Measurements from ENCODE around the gene TRERF1. TPM values are rescaled to one million over a fixed set of nuclear protein-coding genes. Genes with fewer than 3 reads are reported as not detected.

Gene TRERF1
- total and polyA plus RNA-seq, 7 donors = 0.21 to 0.99 (median 0.44) TPM

- intact Hi-C loops (cut with DNase I) = no loop called here
- ATAC-seq (no peak), DNase-seq (no peak)
- Histone ChIP-seq H3K4me1 (no peaks in the 10 kb centered on the region), H3K27me3 (ENCODE audit: insufficient read depth in 3 of 3, low read length in 2 of 3) (no peaks in the 10 kb centered on the region), H3K4me3 (no peak overlapping the region), H3K9me3 (no peaks in the 10 kb centered on the region), H3K27ac (no peak overlapping the region), H3K36me3 (ENCODE audit: insufficient read depth in 1 of 2, low read depth in 1 of 2) (no peaks in the 10 kb centered on the region)
- WGBS, 3 donors = 75 to 80% (median 78%) methylated on average over 3 of the region's 3 CpGs
- no peak for TF ChIP-seq CTCF (IDR thresholded peaks at IDR 0.05)
Observed at GRCh38 chr6:42393339-42393738, 58.4 kb downstream of the TRERF1 start.

- no peak for DNase-seq
- Histone ChIP-seq H3K4me3 (no peak overlapping the region), H3K4me1 (no peaks in the 10 kb centered on the region), H3K36me3 (ENCODE audit: insufficient read depth in 1 of 2, low read depth in 1 of 2) (no peaks in the 10 kb centered on the region), H3K27ac (no peak overlapping the region), H3K27me3 (ENCODE audit: insufficient read depth in 3 of 3, low read length in 2 of 3) (no peaks in the 10 kb centered on the region), H3K9me3 (no peaks in the 10 kb centered on the region)
- intact Hi-C loops (cut with DNase I) = no loop called here
- 91 to 93% (median 92%) methylated on average over 10 of the region's 10 CpGs for WGBS, 3 donors
- no peak for ATAC-seq
- no peak for TF ChIP-seq CTCF (IDR thresholded peaks at IDR 0.05)
Observed at GRCh38 chr6:42392833-42393232, 58.9 kb downstream of the TRERF1 start.

GRCh38 chr6:42391441-42391840 is 60.3 kb downstream of the TRERF1 start:
- no peaks in the 10 kb centered on the region for H3K9me3 ChIP-seq
- 87 to 90% (median 89%) methylated on average over 6 of the region's 6 CpGs for WGBS, 3 donors
- no peaks in the 10 kb centered on the region for H3K4me1 ChIP-seq
- intact Hi-C loops (cut with DNase I) = no loop called here
- ATAC-seq = no peak
- no peaks in the 10 kb centered on the region for H3K27me3 ChIP-seq (ENCODE audit: insufficient read depth in 3 of 3, low read length in 2 of 3)
- no peak overlapping the region for H3K4me3 ChIP-seq
- no peak overlapping the region for H3K27ac ChIP-seq
- no peak for TF ChIP-seq CTCF (IDR thresholded peaks at IDR 0.05)
- no peak for DNase-seq
- H3K36me3 ChIP-seq (ENCODE audit: insufficient read depth in 1 of 2, low read depth in 1 of 2) = no peaks in the 10 kb centered on the region

GRCh38 chr6:42390228-42390934 is 61.3 kb downstream of the TRERF1 start:
- no peak overlapping the region for H3K4me3 ChIP-seq
- 85 to 90% (median 89%) methylated on average over 17 of the region's 17 CpGs for WGBS, 3 donors
- H3K36me3 ChIP-seq (ENCODE audit: insufficient read depth in 1 of 2, low read depth in 1 of 2) = no peaks in the 10 kb centered on the region
- intact Hi-C loops (cut with DNase I) = no loop called here
- no peak for DNase-seq
- no peaks in the 10 kb centered on the region for H3K9me3 ChIP-seq
- no peaks in the 10 kb centered on the region for H3K27me3 ChIP-seq (ENCODE audit: insufficient read depth in 3 of 3, low read length in 2 of 3)
- no peaks in the 10 kb centered on the region for H3K4me1 ChIP-seq
- no peak overlapping the region for H3K27ac ChIP-seq
- ATAC-seq = no peak
- no peak for TF ChIP-seq CTCF (IDR thresholded peaks at IDR 0.05)

- intact Hi-C loops (cut with DNase I) = no loop called here
- H3K4me1 ChIP-seq = no peaks in the 10 kb centered on the region
Observed at GRCh38 chr6:42389736-42390135, 62.0 kb downstream of the TRERF1 start.

More at GRCh38 chr6:42389736-42390135, 62.0 kb downstream of the TRERF1 start:
- H3K36me3 ChIP-seq (ENCODE audit: insufficient read depth in 1 of 2, low read depth in 1 of 2) = no peaks in the 10 kb centered on the region
- no peaks in the 10 kb centered on the region for H3K9me3 ChIP-seq
- WGBS, 3 donors = 85 to 89% (median 89%) methylated on average over 6 of the region's 6 CpGs
- H3K27ac ChIP-seq = no peak overlapping the region
- no peaks in the 10 kb centered on the region for H3K27me3 ChIP-seq (ENCODE audit: insufficient read depth in 3 of 3, low read length in 2 of 3)
- H3K4me3 ChIP-seq = no peak overlapping the region
- no peak for ATAC-seq
- TF ChIP-seq CTCF (IDR thresholded peaks at IDR 0.05) = no peak
- no peak for DNase-seq
